Measurements from ENCODE around the gene TRIM17.
A peak's percentile ranks its signal among the peaks of the same experiment; 100 is the strongest.

TRIM17 gene, protein sequence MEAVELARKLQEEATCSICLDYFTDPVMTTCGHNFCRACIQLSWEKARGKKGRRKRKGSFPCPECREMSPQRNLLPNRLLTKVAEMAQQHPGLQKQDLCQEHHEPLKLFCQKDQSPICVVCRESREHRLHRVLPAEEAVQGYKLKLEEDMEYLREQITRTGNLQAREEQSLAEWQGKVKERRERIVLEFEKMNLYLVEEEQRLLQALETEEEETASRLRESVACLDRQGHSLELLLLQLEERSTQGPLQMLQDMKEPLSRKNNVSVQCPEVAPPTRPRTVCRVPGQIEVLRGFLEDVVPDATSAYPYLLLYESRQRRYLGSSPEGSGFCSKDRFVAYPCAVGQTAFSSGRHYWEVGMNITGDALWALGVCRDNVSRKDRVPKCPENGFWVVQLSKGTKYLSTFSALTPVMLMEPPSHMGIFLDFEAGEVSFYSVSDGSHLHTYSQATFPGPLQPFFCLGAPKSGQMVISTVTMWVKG

GRCh38 chr1:228416217-228416933 is at the start of gene TRIM17:
Gene TRIM17, minus strand, starts transcription at chr1:228416861. Its CDS starts 1,789 bp downstream, at chr1:228415072.
- TF ChIP-seq, protein P1, sequence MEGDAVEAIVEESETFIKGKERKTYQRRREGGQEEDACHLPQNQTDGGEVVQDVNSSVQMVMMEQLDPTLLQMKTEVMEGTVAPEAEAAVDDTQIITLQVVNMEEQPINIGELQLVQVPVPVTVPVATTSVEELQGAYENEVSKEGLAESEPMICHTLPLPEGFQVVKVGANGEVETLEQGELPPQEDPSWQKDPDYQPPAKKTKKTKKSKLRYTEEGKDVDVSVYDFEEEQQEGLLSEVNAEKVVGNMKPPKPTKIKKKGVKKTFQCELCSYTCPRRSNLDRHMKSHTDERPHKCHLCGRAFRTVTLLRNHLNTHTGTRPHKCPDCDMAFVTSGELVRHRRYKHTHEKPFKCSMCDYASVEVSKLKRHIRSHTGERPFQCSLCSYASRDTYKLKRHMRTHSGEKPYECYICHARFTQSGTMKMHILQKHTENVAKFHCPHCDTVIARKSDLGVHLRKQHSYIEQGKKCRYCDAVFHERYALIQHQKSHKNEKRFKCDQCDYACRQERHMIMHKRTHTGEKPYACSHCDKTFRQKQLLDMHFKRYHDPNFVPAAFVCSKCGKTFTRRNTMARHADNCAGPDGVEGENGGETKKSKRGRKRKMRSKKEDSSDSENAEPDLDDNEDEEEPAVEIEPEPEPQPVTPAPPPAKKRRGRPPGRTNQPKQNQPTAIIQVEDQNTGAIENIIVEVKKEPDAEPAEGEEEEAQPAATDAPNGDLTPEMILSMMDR (IDR thresholded peaks at IDR 0.05; ENCODE audit: low read depth, low read length, missing control alignments) = peak; percentile 19
- no peak for DNase-seq (ENCODE audit: low read depth)
- no peak within 1 kb of the TSS for H3K4me3 ChIP-seq (ENCODE audit: low read depth, low read length)

- H3K4me3 ChIP-seq (ENCODE audit: low read depth, low read length) = no peak overlapping the region
- DNase-seq (ENCODE audit: low read depth) = no peak
- TF ChIP-seq, protein P1 (IDR thresholded peaks at IDR 0.05; ENCODE audit: low read depth, low read length, missing control alignments) = no peak
Measured at GRCh38 chr1:228465571-228466146, 49.0 kb upstream of the TRIM17 start.

GRCh38 chr1:228465141-228465540 is 48.5 kb upstream of the TRIM17 start:
- TF ChIP-seq, protein P1 (IDR thresholded peaks at IDR 0.05; ENCODE audit: low read depth, low read length, missing control alignments) = no peak
- no peak for DNase-seq (ENCODE audit: low read depth)
- H3K4me3 ChIP-seq (ENCODE audit: low read depth, low read length) = peak overlapping the region; percentile 83

DNA sequence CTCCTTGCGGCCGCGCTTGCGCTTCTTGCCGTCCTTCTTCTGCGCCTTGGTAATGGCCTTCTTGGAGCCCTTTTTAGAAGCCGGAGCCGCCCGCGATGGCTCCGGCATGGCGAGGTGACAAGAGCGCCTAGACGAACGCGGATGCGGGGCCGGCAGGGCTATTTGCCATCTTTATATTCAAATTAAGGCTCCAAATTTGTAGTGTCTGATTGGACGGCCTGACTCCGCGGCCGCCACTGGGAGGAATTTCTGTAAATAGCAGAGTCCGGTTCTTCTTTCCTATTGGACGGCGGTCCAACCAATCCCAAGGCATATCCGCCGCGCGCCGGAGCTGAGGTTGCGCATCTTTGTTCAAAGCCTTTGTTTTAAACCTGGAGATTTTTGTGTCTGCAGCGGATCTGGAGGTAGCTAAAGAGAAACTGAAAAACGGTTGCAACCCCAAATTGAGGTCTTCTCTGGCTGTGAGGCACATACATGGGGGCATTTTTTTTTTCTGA is 47.9 kb upstream of the TRIM17 start:
- peak; percentile 76 for DNase-seq (ENCODE audit: low read depth)
- TF ChIP-seq, protein P1 (IDR thresholded peaks at IDR 0.05; ENCODE audit: low read depth, low read length, missing control alignments) = no peak
- peak overlapping the region; percentile 83 for H3K4me3 ChIP-seq (ENCODE audit: low read depth, low read length)

GRCh38 chr1:228463559-228464455 is 47.1 kb upstream of the TRIM17 start:
- peak; percentile 76 for DNase-seq (ENCODE audit: low read depth)
- H3K4me3 ChIP-seq (ENCODE audit: low read depth, low read length) = peak overlapping the region; percentile 83

More at GRCh38 chr1:228463559-228464455, 47.1 kb upstream of the TRIM17 start:
- TF ChIP-seq, protein P1 (IDR thresholded peaks at IDR 0.05; ENCODE audit: low read depth, low read length, missing control alignments) = peak; percentile 34

Measured in GM12864 (cell line).